ENCODE measurements around the gene TRPC1. TPM values are rescaled to one million over a fixed set of nuclear protein-coding genes. Genes with fewer than 3 reads are reported as not detected.
A peak's percentile ranks its signal among the peaks of the same experiment; 100 is the strongest.
"Not testable (repeated sequence)": the region's sequence is repeated elsewhere in the genome, so short reads cannot be mapped to it uniquely, and the experiment has no call there.

TRPC1 gene
- 9.9 TPM for total RNA-seq

DNA sequence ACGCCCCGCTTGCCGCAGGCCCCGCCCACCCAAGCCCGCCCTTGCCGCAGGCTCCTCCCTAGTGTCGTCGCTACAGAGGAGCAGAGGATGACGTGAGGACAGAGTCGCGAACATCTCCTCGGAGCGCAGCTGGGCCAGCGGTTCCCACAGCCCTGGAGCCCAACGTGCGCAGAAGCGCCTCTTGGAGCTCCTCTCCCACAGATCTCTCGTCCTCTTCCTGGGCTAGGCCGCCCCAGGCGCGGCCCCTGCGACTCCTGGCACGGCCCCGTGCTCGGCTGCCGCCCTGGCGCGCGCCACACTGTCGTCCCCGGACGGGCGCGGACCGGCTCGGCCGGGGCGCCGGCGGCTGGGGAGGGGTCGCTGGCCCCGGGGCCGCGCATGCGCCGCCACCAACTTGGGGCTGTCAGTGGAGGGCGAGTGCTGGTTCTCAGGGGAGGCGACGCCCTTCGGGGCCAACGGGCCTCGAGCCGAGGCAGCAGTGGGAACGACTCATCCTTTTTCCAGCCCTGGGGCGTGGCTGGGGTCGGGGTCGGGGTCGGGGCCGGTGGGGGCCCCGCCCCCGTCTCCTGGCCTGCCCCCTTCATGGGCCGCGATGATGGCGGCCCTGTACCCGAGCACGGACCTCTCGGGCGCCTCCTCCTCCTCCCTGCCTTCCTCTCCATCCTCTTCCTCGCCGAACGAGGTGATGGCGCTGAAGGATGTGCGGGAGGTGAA lies at the start of gene TRPC1:
Gene TRPC1 (plus strand): TSS at position 67 of the 714 bp plus-strand sequence. CDS start 526 bp downstream, at position 593.
- peak; percentile 74 for DNase-seq (ENCODE audit: low spot score)

DNA sequence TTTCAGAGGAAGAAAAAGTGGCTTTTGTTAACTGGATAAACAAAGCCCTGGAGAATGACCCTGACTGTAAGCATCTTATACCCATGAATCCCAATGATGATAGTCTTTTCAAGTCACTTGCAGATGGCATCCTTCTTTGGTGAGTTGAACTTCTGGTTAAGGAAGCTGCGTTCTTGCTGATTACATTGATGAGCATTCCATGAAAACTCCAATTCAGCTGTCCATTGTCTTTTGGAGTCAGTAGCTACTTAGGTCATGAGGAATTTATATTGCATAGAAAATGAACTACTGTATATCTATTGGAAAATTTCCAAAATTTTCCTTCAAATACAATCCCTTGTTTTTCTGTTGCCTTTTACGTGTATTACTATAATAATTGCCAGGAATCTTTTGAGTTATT lies 47.7 kb upstream of the TRPC1 start:
- DNase-seq (ENCODE audit: low spot score), result no peak

DNA sequence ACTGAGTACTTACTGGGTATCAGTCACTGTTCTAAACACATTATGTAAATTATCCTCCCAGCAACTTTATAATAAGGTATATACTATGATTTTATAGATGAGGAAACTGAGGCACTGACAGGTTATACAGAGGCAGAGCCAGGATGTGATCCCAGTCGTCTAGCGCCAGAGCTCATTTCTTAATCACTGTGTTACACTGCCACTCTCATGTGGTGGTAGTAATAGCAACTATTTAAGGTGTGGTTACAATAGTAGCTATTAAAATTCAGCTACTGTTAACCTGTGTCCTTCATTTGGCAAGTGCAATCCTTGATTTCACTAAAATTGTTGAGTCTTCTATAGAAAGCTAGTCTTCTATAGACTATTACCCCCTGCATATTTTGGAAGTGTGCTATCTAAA lies 43.1 kb upstream of the TRPC1 start:
- no peak for DNase-seq (ENCODE audit: low spot score)

- no peak for DNase-seq (ENCODE audit: low spot score)
Observed at GRCh38 chr3:142690613-142691012, 33.2 kb upstream of the TRPC1 start.

DNA sequence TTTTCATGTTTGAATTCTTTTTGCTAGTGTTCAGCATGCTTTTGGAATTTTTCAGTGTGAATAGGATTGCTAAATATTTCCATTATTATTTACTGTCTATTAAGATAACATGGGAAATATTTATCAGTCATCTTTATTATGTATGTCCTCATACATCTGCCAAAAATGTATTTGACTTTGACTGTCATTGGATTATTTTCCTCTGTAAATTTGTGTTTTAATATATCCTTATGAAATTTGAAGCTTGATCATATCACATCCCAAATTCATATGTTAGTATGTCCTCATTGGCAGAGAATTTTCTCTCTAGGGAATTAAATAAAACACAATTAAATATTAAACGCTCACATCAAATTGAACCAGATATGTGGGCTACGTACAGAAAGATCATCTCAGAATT lies 32.3 kb upstream of the TRPC1 start:
- DNase-seq (ENCODE audit: low spot score), result no peak

DNA sequence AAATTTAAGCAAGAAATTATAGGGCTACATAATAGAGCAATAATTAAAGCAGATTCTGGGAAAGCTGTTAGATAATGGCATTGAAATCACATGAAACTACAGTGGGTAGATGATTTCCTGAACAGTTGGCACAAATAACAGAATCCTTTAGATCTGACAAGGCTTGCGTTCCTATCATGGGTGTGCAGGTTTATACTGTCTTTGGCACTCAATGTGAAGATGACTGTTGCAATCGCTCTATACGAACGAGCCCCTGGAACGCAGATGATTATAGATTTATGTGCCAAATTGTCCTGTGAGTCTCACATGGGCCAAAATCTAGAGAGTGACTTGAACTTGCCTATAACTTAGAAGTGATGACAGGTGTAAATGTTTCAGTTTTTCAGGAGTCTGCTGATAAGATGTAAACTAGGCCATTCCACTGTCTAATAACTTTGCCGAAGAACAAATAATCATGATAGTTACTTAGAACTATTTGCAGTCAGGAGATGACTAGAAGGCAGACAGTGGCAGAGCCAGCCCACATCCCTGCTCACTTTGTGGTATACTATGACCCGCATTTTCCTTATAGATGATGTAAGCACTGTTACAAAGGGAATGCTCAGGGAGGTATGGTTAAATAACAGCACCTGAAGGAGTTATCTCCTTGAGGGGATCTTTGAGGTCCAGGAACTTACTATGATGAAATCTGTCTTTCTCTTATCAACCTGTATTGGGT lies 30.5 kb upstream of the TRPC1 start:
- DNase-seq (ENCODE audit: low spot score), result no peak

- no peak for DNase-seq (ENCODE audit: low spot score)
Observed at GRCh38 chr3:142694225-142694624, 29.6 kb upstream of the TRPC1 start.

- no peak for DNase-seq (ENCODE audit: low spot score)
Observed at GRCh38 chr3:142705198-142705597, 18.6 kb upstream of the TRPC1 start.

GRCh38 chr3:142706321-142707127 lies 17.3 kb upstream of the TRPC1 start:
- no peak for DNase-seq (ENCODE audit: low spot score)

- no peak for DNase-seq (ENCODE audit: low spot score)
Observed at GRCh38 chr3:142709207-142709606, 14.6 kb upstream of the TRPC1 start.

DNA sequence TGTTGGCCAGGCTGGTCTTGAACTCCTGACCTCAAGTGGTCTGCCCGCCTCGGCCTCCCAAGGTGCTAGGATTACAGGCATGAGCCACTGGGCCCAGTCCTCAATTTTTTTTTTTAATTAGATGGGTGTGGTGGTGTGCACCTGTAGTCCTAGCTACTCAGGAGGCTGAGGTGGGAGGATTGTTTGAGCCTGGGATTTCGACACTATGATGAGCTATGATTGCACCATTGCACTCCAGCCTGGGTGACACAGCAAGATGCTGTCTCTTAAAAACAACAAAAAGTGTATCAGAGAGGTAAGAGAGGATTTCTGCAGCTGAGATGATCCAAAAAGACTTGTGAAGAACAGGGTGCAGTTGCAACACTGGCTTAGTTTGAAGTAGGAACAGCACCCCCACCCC lies 9.0 kb upstream of the TRPC1 start:
- DNase-seq (ENCODE audit: low spot score), result not testable (repeated sequence)

- DNase-seq (ENCODE audit: low spot score), result no peak
Observed at GRCh38 chr3:142716102-142716501, 7.7 kb upstream of the TRPC1 start.

GRCh38 chr3:142723665-142723967 lies 218 bp upstream of the TRPC1 start:
- no peak for DNase-seq (ENCODE audit: low spot score)

- peak; percentile 21 for DNase-seq (ENCODE audit: low spot score)
Observed at GRCh38 chr3:142724682-142725356, 985 bp downstream of the TRPC1 start.

GRCh38 chr3:142725357-142725739 lies 1.5 kb downstream of the TRPC1 start:
- DNase-seq (ENCODE audit: low spot score), result no peak

- no peak for DNase-seq (ENCODE audit: low spot score)
Observed at GRCh38 chr3:142726017-142726416, 2.2 kb downstream of the TRPC1 start.

DNA sequence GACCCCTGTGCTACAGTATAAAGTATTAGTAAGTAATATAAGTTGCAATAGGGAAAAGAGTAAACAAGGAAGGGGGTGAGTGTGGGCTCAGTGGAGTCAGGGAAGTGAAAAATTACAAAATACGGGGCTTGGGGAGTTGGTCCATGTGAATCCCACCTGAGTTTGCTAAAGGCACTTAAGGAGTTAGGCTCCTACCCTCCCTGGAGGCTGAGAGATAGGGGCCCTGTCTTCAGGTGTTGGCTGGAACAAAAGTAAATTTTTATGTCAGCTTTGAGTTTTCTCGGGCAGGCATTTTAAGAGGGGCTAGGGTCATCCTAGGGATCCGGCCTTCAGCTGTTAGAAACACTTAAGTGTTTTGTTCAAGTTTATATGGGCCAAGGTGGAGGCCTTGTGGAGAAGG lies 8.2 kb downstream of the TRPC1 start:
- no peak for DNase-seq (ENCODE audit: low spot score)

- DNase-seq (ENCODE audit: low spot score), result no peak
Observed at GRCh38 chr3:142734834-142735233, 11.0 kb downstream of the TRPC1 start.

- DNase-seq (ENCODE audit: low spot score), result no peak
Observed at GRCh38 chr3:142735462-142735861, 11.6 kb downstream of the TRPC1 start.

DNA sequence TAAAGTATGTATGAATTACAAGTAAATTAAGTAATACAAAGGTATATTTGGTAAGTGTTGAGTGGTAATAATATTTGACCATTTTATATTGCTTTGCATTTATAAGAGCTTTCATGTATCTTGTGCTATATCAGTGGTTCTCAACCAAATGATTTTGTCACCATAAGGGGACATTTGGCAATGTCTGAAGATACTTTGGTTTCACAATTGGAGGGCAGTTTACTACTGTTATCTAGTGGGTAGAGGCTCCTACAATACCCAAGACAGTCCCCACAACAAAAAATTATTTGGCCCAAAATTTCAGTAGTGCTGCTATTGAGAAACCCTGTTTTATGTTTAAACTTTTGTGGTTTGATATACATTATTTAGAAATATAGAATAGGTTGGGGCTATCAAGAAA lies 14.6 kb downstream of the TRPC1 start:
- no peak for DNase-seq (ENCODE audit: low spot score)

GRCh38 chr3:142746646-142747045 lies 22.8 kb downstream of the TRPC1 start:
- DNase-seq (ENCODE audit: low spot score), result no peak

DNA sequence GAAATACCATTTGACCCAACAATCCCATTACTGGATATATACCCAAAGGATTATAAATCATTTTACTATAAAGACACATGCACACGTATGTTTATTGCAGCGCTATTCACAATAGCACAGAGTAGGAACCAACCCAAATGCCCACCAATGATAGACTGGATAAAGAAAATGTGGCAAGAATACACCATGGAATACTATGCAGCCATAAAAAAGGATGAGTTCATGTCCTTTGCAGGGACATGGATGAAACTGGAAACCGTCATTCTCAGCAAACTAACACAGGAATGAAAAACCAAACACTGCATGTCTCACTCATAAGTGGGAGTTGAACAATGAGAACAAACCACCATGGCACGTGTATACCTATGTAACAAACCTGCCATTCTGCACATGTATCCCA lies 26.7 kb downstream of the TRPC1 start:
- not testable (repeated sequence) for DNase-seq (ENCODE audit: low spot score)

All from mucosa of gallbladder (tissue), 1 donor.